ENCODE results near the gene NUDT21.
"Not testable (repeated sequence)": the region's sequence is repeated elsewhere in the genome, so short reads cannot be mapped to it uniquely, and the experiment has no call there.

The NUDT21 gene

GRCh38 chr16:56450986-56451752, at the start of gene NUDT21, which contains the start of gene OGFOD1:
NUDT21 (minus strand) TSS chr16:56451332; CDS start chr16:56451202, 130 bp downstream.
OGFOD1 (plus strand) TSS chr16:56451554; CDS start chr16:56451613, 59 bp downstream.
- peak; percentile 98 for DNase-seq (ENCODE audit: low read depth)

GRCh38 chr16:56493815-56494214, 42.7 kb upstream of the NUDT21 start:
- no peak for DNase-seq (ENCODE audit: low read depth)

- no peak for DNase-seq (ENCODE audit: low read depth)
Measured at GRCh38 chr16:56493126-56493525, 42.0 kb upstream of the NUDT21 start.

- no peak for DNase-seq (ENCODE audit: low read depth)
Measured at GRCh38 chr16:56491657-56492261, 40.6 kb upstream of the NUDT21 start.

- not testable (repeated sequence) for DNase-seq (ENCODE audit: low read depth)
Measured at GRCh38 chr16:56488868-56489267, 37.7 kb upstream of the NUDT21 start.

GRCh38 chr16:56488035-56488434, 36.9 kb upstream of the NUDT21 start:
- DNase-seq (ENCODE audit: low read depth), result no peak

DNA sequence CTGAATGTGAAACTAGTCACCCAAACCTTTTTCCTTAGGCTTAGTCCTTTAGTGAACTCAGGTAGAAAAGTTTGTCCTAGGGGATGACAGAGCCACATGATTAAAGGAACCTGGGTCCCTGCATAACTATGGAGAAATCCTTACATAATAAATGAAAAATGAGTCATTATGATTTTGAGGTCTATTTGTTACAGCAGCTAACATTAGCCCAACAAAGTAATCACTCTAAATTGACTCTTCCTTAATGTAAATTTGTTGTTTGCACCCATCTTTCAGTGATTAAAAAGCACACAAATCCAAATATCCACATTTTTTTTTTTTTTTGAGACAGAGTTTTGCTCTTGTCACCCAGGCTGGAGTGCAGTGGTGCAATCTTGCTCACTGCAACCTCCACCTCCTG, 32.3 kb upstream of the NUDT21 start:
- DNase-seq (ENCODE audit: low read depth), result no peak

DNA sequence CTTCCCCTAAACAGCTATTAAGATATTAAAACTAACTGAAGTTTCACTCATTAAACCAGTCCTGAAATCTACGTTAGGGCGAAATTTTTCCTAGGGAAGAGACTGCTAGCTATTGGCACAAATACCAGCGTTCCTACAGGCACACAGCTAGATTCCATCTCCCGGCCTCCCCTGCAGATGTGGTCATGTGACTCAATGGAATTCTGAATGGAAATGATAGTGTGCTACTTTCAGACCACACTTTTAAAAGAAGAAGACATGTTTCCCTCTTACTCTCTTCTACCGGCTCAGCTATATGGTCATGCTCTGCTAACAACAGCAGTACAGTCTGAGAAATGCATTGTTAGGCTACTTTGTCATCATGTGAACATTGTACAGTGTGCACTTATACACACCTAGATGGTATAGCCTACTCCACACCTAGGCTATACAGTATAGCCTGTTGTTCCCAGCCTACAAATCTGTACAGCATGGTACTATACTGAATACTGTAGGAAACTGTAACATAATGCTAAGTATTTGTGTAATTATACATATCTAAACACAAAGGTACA, 31.6 kb upstream of the NUDT21 start:
- DNase-seq (ENCODE audit: low read depth), result no peak

GRCh38 chr16:56481468-56482122, 30.5 kb upstream of the NUDT21 start:
- no peak for DNase-seq (ENCODE audit: low read depth)

- no peak for DNase-seq (ENCODE audit: low read depth)
Measured at GRCh38 chr16:56480776-56481467, 29.8 kb upstream of the NUDT21 start.

GRCh38 chr16:56479469-56479868, 28.3 kb upstream of the NUDT21 start:
- DNase-seq (ENCODE audit: low read depth), result no peak

- DNase-seq (ENCODE audit: low read depth), result no peak
Measured at GRCh38 chr16:56478281-56479049, 27.3 kb upstream of the NUDT21 start.

- peak; percentile 88 for DNase-seq (ENCODE audit: low read depth)
Measured at GRCh38 chr16:56477096-56477878, 26.2 kb upstream of the NUDT21 start.

- no peak for DNase-seq (ENCODE audit: low read depth)
Measured at GRCh38 chr16:56475201-56475600, 24.1 kb upstream of the NUDT21 start.

- no peak for DNase-seq (ENCODE audit: low read depth)
Measured at GRCh38 chr16:56470666-56471065, 19.5 kb upstream of the NUDT21 start.

GRCh38 chr16:56470232-56470631, 19.1 kb upstream of the NUDT21 start:
- DNase-seq (ENCODE audit: low read depth), result no peak

DNA sequence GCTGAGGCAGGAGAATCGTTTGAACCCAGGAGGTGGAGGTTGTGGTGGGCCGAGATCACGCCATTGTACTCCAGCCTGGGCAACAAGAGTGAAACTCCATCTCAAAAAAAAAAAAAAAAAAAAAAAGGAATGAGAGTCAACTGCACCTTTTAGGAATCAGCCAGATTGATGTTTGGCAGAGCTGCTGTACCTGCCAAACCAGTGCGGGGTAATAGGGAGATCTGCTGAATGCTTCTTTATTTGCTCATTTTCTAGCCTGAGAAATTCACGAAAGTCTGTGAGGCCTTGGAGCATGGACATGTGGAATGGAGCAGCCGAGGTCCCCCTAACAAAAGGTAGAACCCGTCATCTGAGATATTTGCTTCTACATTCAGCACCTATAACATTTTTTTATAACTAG, 18.6 kb upstream of the NUDT21 start:
- DNase-seq (ENCODE audit: low read depth), result no peak

- DNase-seq (ENCODE audit: low read depth), result no peak
Measured at GRCh38 chr16:56468800-56469199, 17.7 kb upstream of the NUDT21 start.

- no peak for DNase-seq (ENCODE audit: low read depth)
Measured at GRCh38 chr16:56466344-56466743, 15.2 kb upstream of the NUDT21 start.

GRCh38 chr16:56463153-56463552, 12.0 kb upstream of the NUDT21 start:
- DNase-seq (ENCODE audit: low read depth), result no peak

Data from stromal cell of bone marrow (primary cell).